Esophagus muscularis mucosa (tissue), 4 donors: ENCODE results near the gene GPR152. TPM values are rescaled to one million over a fixed set of nuclear protein-coding genes. Genes with fewer than 3 reads are reported as not detected.

ENCODE experiments used
- DNase-seq: peaks from one replicate; pipeline ENCODE4 v3.0.0-alpha.2; 2017; ENCODE audit errors: extremely low spot score
- H3K27ac ChIP-seq, 4 donors: fragments of 200-600 bp; sonication (generic); replicated peaks in 1 of 4; 1 replicate in 3 of 4; 2 replicates in 1 of 4; pipeline ENCODE4 v1.5.1; 2016 to 2019; ENCODE audit warnings: mild to moderate bottlenecking in 1 of 4
- H3K27me3 ChIP-seq, 4 donors: fragments of 200-600 bp; sonication (generic); one replicate each; pipeline versions ENCODE4 v1.5.1 to v1.6.0; 2016 to 2019
- H3K36me3 ChIP-seq, 4 donors: fragments of 200-600 bp; sonication (generic); one replicate each; pipeline ENCODE4 v1.5.1; 2016 to 2019
- H3K4me1 ChIP-seq, 4 donors: fragments of 200-600 bp; sonication (generic); one replicate each; pipeline ENCODE4 v1.5.1; 2016 to 2019
- H3K4me3 ChIP-seq, 4 donors: fragments of 200-600 bp; sonication (generic); 1 replicate in 2 of 4; 2 replicates in 2 of 4; pipeline ENCODE4 v1.5.1; 2016 to 2019; ENCODE audit warnings: mild to moderate bottlenecking in 4 of 4, moderate library complexity in 1 of 4
- H3K9me3 ChIP-seq, 4 donors: fragments of 200-600 bp; sonication (generic); 1 replicate in 3 of 4; 2 replicates in 1 of 4; pipeline ENCODE4 v1.5.1; 2016 to 2019
- EP300 ChIP-seq: sonication (generic); formaldehyde crosslinking; IDR thresholded peaks from one replicate; pipeline ENCODE4 v1.6.1; 2017; ENCODE audit warnings: antibody characterized with exemption
- POLR2A ChIP-seq: fragments of 450-650 bp; IDR thresholded peaks from one replicate; pipeline ENCODE4 v1.6.1; 2017; ENCODE audit warnings: antibody characterized with exemption, moderate library complexity, mild to moderate bottlenecking, low read depth
- POLR2AphosphoS5 ChIP-seq, 2 donors: sonication (generic); formaldehyde crosslinking; IDR thresholded peaks; one replicate each; pipeline ENCODE4 v1.6.1; 2017; ENCODE audit warnings: antibody characterized with exemption in 2 of 2
- WGBS: methylation state at CpG from one replicate; pipeline ENCODE4 v1.1.5; 2018; 5-methylcytosine and 5-hydroxymethylcytosine counted together
- intact Hi-C: fragments of 100-400 bp; cut with DNase I; formaldehyde crosslinking; loops from one replicate; pipeline ENCODE4 v1.15.1; 2023
- total RNA-seq, 4 donors: library from RNA; depleted of rRNA; stranded (reverse); fragments of >200 nt; gene quantifications; one replicate each; pipeline versions ENCODE4 v1.1.0 to v1.2.1, GENCODE V29; 2016
- TF ChIP-seq, protein P1 (sequence below), 3 experiments: fragments of 200-600 bp in 2 of 3; fragments of 450-650 bp in 1 of 3; sonication (generic) in 2 of 3; IDR thresholded peaks; one replicate each; pipeline ENCODE4 v1.5.1; 2017 to 2019; ENCODE audit warnings: antibody characterized with exemption in 3 of 3, mild to moderate bottlenecking in 2 of 3, moderate library complexity in 1 of 3

GPR152 gene
- total RNA-seq, 4 donors from 2014 or later, result not detected

GRCh38 chr11:67433536-67434394 lies 18.8 kb downstream of the GPR152 start:
- Histone ChIP-seq H3K4me1 (peaks cover 13 to 51% (median 30%) of the 10 kb centered on the region in 4 donors), H3K4me3 (no peak overlapping the region), H3K27ac (no peak overlapping the region), H3K27me3 (no peaks in the 10 kb centered on the region), H3K36me3 (peaks cover 41 to 89% (median 81%) of the 10 kb centered on the region in 4 donors), H3K9me3 (no peaks in the 10 kb centered on the region)
- intact Hi-C loops, result no loop called here
- no peak for DNase-seq
- WGBS, result 94% methylated on average over 6 of the region's 22 CpGs
- TF ChIP-seq POLR2A (no peak), POLR2AphosphoS5 (IDR thresholded peaks at IDR 0.05) (no peak), EP300 (no peak)
- TF ChIP-seq, protein P1, sequence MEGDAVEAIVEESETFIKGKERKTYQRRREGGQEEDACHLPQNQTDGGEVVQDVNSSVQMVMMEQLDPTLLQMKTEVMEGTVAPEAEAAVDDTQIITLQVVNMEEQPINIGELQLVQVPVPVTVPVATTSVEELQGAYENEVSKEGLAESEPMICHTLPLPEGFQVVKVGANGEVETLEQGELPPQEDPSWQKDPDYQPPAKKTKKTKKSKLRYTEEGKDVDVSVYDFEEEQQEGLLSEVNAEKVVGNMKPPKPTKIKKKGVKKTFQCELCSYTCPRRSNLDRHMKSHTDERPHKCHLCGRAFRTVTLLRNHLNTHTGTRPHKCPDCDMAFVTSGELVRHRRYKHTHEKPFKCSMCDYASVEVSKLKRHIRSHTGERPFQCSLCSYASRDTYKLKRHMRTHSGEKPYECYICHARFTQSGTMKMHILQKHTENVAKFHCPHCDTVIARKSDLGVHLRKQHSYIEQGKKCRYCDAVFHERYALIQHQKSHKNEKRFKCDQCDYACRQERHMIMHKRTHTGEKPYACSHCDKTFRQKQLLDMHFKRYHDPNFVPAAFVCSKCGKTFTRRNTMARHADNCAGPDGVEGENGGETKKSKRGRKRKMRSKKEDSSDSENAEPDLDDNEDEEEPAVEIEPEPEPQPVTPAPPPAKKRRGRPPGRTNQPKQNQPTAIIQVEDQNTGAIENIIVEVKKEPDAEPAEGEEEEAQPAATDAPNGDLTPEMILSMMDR (IDR thresholded peaks at IDR 0.05), result no peak

GRCh38 chr11:67432655-67433349 lies 19.7 kb downstream of the GPR152 start:
- intact Hi-C loops, result no loop called here
- peaks cover 15 to 54% (median 32%) of the 10 kb centered on the region in 4 donors for H3K4me1 ChIP-seq
- peaks cover 41 to 79% (median 71%) of the 10 kb centered on the region in 4 donors for H3K36me3 ChIP-seq
- H3K27ac ChIP-seq, result no peak overlapping the region
- TF ChIP-seq, protein P1 (IDR thresholded peaks at IDR 0.05), result no peak
- TF ChIP-seq POLR2A (no peak), EP300 (no peak), POLR2AphosphoS5 (IDR thresholded peaks at IDR 0.05) (no peak)
- no peaks in the 10 kb centered on the region for H3K9me3 ChIP-seq
- no peak for DNase-seq
- no peak overlapping the region for H3K4me3 ChIP-seq
- WGBS, result 87% methylated on average over 17 of the region's 22 CpGs
- no peaks in the 10 kb centered on the region for H3K27me3 ChIP-seq

- Histone ChIP-seq H3K4me3 (no peak overlapping the region), H3K27me3 (no peaks in the 10 kb centered on the region), H3K4me1 (peaks cover 21 to 49% (median 34%) of the 10 kb centered on the region in 4 donors), H3K9me3 (no peaks in the 10 kb centered on the region), H3K36me3 (peaks cover 41 to 72% (median 65%) of the 10 kb centered on the region in 4 donors), H3K27ac (no peak overlapping the region)
- WGBS, result 91% methylated on average over 23 of the region's 24 CpGs
- no peak for DNase-seq
- TF ChIP-seq POLR2A (no peak), EP300 (no peak), POLR2AphosphoS5 (IDR thresholded peaks at IDR 0.05) (no peak)
- TF ChIP-seq, protein P1 (IDR thresholded peaks at IDR 0.05), result no peak
- intact Hi-C loops, result no loop called here
Observed at GRCh38 chr11:67431346-67432249, 20.9 kb downstream of the GPR152 start.

DNA sequence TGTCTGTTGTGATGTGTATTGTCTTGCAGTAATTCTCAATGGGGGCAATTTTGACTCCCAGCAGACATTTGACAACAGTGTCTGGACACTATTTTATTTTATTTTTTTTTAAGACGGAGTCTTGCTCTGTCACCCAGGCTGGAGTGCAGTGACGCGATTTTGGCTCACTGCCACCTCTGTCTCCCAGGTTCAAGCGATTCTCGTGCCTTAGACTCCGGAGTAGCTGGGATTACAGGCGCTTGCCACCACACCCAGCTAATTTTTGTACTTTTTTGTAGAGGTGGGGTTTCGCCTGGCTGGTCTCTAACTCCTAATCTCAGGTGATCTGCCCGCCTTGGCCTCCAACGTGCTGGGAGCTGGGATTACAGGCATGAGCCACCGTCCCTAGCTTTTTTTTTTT lies 22.8 kb downstream of the GPR152 start:
- intact Hi-C loops, result no loop called here
- Histone ChIP-seq H3K9me3 (no peaks in the 10 kb centered on the region), H3K27me3 (no peaks in the 10 kb centered on the region), H3K36me3 (peaks cover 27 to 56% (median 48%) of the 10 kb centered on the region in 4 donors), H3K27ac (no peak overlapping the region), H3K4me3 (peak overlapping the region in 1 of 4 donors; percentile 82), H3K4me1 (peaks cover 21 to 31% (median 26%) of the 10 kb centered on the region in 4 donors)
- DNase-seq, result no peak
- TF ChIP-seq POLR2AphosphoS5 (IDR thresholded peaks at IDR 0.05) (no peak), EP300 (no peak), POLR2A (no peak)
- 77% methylated on average over 11 of the region's 11 CpGs for WGBS
